IPS DF 4.7 (cell line): ENCODE results near the gene DMGDH.

Experiments
- DNase-seq: peaks from one replicate; pipeline ENCODE4 v3.0.0-alpha.2; 2013; ENCODE audit warnings: low spot score; ENCODE audit errors: extremely low read depth

DMGDH gene

DNA sequence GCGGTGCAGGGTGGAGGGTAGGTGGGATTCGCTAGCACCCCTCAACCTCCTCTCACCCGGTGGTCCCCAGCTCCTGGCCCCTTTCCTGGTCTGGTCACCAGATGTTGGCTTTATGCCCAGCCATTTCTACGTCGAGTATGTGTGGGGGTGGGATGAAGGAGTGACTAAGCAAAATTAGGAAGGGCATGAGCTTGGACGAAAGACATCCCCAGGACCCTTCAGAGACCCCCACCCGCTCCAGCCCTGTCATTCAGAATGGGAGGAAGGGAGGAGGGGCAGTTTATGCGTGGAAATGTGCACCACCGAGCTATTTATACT is 835 bp upstream of the DMGDH start:
- no peak for DNase-seq

DNA sequence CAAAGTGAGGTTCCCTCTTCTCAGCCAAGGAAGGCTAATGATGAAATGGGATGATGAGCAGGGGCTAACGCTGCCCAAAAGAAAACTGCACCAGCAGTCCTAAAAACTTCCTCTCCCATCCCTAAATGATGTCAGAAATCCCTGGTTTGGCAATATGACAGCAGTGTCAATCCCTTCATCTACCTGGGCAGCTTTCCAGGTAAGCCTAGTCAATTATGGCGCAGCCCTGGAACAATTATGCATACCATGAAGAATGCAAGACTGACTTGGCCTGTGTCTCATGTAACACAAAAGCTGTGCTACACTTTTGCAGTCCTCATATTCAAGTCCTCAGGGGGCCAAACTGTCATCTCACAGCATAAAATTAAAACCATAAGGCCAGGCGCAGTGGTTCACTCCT is 7.0 kb downstream of the DMGDH start:
- no peak for DNase-seq

DNA sequence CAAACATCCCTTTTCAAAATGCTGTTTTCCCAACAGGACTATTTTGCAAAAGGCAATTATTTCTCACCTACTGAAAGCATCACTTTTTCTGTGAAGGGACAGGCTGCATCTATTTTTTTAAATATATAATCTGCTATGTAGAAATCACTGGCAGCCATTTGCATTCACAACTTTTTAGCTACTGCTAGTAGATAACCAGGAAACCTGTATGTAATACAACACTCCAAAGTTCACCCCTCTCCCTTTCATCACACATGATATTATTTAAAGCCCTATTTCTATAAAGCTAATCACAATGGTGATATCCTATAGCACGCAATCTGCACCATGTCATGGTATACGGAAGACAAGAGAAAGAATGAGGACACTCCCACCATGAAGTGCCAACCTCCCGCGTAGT is 9.8 kb downstream of the DMGDH start:
- no peak for DNase-seq

DNA sequence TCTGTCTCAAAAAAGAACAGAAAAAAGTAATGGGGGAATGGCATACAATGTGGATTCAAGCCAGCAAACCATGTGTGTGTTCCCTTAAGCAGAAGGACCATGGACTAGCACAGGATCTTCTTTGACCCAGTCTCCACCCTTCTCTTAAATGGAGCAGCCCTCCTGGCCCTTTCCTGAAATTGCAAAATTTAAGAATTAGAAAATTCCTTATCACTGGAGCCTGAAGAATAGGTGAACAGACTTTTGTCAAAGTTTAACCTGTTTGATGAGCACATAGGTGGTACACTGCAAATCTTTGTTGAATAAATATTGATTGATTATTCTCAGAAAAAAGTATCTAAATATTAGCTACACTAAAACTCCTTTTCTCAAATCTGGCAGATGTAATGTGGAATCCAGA is 12.6 kb downstream of the DMGDH start:
- no peak for DNase-seq

DNA sequence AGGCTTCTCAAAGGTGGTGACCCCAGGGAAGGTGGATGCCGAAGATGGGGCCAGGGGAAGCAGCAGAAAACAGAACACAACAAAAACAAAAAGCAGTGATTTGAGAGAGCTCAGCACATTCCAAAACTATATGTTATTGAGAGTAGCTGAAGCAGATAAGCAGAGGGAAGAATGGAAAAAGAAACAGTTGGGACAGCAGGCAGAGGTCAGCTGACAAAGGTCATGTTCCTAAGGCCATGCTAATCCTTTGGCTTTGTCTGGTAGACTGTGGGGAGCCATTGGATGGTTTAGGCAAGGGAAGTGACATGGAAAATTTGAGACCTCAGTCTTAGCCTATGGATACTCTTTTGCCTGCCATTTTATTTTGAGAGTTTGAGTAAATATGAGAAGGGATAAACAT is 14.5 kb downstream of the DMGDH start:
- no peak for DNase-seq

DNA sequence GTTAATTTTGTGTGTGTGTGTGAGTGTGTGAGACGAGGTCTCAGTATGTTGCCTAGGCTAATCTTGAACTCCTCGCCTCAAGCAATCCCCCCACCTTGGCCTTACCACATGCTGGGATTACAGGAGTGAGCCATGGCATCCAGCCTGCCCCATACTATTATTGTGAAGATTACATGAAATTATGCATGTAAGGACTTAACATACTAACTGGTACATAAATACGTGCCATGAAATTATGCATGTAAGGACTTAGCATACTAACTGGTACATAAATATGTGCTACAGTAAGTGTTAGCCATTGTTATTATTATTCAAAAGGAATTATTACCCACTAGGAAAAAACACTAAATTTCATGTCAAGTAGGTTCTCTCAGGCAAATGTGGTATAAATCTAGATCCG is 16.2 kb downstream of the DMGDH start:
- no peak for DNase-seq

DNA sequence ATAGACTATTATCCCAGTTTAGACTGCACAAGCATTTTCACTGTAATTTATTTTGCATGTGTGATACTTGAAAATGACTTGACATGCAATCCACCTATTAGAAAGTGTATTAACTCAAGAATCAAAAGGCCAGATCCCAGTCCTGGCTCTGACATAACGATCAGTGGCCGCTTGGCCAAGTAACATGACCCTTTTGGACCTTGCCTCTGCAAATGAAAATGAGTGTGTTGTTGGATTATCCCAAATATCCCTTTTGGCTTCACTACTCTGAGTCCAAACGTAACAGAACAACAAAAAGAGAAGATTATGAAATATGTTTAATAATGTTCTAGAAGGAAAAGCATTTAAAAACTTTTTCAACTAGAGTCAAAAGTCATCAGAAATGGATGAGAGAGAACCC is 19.0 kb downstream of the DMGDH start:
- DNase-seq: no peak

DNA sequence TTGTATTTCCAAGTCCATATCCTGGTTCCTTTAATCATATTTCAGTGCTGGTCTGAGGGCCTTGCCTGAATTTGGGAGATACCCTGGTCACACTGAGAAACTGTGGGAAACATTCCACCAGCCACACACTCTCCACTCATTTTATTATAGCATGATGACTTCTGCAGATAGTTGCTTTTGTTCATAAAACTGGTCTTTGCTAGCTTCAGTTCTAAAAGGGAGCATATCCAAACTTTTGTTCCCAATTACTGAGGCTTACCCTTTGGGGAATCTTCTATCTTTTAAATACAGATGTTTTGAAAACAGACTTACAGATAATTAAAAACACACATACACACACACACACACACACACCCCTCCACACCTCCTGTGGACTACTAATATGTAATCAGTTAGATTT is 21.0 kb downstream of the DMGDH start:
- no peak for DNase-seq

DNA sequence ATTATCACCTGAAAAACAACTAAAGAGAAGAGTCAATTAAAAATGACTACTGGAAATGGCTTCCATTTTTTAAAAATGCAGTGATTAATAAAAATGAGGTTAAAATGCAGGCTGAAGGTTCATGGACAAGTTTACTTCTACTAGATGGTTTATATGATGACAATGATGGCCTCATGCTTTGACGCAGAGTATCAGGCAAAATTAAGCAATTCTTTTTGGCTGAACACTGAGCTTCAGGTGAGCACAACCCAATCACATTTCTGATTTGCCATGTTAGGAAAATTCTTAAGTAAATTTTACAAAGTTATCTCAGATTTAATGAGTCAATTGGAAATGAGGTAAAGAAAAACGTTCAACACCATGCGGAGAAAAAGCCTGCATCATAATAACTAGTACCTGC is 22.3 kb downstream of the DMGDH start:
- no peak for DNase-seq

DNA sequence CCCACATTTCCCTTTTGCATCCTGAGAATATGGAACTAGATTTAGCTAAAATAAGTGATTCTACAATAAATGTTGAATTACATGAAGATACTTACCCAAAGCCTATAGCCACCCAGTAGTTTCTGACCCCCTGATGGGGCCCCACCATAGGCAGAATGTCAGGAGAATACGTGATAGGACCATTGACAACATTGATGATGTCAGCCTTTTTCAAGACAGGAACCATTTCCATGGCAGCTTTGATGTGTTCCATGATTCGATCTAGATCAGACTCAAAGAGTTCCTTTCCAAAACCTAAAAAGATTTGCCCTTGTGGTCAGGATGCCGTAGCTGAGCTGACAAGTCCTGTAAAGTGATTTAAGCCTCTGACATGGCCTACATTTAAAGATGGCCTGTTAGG is 27.3 kb downstream of the DMGDH start:
- no peak for DNase-seq

DNA sequence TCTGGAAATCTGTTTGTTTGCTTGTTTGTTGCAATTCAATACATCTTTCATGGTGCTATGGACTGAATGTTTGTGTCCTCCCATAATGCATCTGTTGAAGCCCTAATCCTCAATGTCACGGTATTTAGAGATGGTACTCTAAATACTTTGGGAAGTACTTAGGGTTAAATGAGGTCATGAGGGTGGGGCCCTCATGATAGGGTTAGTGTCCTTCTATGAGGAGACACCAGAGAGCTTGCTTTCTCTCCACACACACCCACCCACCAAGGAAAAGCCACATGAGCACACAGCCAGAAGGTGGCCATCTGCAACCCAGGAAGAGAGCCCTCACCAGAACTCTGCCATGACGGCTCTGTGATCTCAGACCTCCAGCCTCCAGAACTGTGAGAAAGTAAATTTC is 32.7 kb downstream of the DMGDH start:
- DNase-seq: no peak

DNA sequence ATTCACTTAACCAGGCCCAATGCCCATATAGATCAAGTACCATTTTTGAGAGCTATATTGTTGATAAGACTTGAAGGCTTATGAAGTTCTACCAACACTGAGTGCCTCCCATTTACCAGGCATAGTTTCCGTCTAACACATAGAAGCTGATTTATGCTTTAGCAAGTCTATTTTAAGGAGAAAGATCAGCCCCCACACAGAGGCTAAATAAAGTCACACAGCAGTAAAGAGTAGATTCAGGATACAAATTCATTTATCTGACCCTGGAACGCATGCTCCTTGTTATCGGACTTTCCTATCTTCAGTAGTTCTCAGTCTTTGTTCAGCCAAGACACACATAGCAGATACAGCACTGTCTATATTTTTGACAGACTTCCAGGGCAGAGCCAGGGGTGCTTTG is 34.2 kb downstream of the DMGDH start:
- no peak for DNase-seq

DNA sequence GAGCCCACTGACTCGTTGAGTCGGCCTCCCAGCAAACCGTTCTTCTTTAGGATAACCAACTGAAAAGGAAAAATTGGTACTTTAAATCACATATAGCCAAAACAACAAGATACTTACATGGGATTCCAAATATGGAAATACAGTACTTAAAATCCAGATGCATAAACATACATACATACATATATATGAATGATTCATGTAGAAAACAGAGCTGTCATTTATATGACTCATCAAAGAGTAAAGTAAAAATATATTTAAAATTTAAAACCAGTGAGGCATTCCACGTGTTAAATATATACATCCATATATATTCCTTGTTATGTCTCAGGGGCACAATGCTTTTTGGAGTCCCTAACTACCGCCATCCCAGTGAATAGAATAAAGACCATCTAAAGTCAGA is 36.7 kb downstream of the DMGDH start:
- DNase-seq: no peak

DNA sequence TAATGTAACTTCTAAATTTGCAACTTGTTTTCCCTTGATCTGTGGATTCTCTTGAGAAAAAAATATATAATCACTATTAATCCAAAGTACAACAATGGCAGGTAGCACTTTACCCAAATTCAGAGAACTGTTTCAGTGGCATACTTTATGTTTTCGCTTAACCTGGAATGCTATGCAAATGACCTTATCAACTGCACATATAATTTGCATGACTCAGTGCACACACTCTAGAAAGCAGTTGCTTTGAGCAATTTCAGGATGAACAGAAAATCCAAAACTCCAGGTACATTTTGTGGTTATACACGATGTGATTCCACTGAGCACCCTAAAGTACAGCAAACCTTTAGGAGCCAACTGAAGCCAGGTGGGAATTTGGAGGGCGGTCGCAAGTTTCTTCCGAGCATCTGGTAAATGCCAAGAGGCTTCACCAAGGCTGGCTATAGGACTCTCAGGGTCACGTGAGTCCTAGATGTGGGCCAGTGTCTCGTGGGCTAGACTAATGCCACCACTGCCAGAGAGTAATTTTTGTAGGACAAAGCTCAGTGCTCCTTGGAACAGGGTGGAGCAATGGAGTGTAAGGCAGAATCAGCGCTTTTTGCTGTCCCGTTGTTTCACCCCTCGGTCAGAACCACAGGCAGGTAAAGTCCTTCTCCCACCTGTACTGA is 37.3 kb downstream of the DMGDH start:
- no peak for DNase-seq

DNA sequence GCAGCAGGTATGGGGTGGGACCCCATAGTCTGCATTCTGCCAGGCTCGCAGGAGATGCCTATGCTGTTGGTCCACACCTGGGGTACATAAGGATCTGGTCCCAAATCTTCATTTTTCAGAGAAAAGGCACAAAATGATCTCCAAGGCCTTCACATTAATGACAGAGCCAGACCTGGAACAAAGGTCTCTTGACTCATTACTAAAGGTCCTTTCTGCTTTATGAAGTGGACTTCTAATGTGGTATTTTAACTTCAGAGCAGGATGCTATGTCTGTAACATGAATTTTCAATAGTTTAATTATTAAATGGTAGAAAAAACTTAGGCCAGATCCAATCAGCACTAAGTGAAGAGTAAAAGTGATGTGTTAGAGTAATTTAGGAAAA is 38.0 kb downstream of the DMGDH start:
- DNase-seq: no peak

DNA sequence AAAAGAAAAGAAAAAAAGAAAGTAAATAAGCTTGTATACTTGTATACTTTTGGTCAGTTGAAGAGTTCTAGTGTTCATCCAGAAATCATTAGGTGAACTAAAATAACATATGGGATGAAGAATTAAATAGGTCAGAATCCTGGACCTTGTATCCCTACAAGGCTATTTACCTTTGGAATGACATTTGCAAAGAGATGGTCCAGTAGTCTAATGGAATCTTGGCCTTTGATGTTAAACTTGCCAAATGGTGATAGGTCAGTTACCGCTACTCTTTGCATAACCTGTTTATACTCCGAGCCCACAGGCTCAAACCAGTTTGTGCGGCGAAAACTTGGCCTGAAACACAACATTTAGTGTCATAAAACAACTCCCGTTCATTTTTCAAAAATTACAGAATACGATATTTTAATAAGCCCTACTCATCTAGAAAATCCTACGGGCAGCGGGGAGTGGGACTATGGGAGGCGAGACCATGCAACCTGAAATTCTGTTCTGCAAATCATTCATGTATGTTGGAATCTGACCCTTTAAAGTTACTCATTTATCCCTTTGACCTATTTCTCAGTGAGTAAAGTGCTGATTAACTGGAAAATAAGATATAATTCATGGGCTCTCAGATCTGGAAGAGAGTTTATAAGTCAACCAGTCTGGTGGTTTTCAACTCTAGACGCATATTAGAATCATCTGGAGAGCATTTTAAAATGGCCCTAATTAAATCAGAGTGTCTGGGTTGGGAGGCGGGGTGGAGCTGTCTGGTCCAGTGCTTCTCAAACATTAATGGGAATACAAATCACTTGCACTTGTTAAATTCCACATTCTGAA is 38.6 kb downstream of the DMGDH start:
- no peak for DNase-seq

DNA sequence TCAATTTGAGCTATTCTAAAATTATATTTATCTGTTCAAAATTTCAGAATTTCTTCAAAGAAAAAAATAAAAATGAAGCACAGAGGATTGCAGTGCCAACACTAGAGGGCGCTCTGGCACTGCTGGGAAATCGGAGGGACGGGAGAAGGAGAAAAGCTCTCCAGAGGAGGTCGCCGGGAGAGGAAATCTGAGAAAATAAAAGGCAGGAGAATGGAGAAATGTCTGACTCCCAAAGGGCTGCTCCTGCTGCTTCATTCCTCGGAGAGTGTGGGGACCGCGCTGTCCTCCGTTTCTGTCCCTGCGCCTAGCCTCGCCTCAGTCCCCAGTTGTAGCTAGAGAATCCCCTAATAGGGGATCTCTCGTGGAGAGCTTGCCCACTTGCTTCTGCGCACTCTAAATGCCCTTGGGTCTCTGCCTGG is 44.4 kb downstream of the DMGDH start:
- DNase-seq: peak; percentile 14

DNA sequence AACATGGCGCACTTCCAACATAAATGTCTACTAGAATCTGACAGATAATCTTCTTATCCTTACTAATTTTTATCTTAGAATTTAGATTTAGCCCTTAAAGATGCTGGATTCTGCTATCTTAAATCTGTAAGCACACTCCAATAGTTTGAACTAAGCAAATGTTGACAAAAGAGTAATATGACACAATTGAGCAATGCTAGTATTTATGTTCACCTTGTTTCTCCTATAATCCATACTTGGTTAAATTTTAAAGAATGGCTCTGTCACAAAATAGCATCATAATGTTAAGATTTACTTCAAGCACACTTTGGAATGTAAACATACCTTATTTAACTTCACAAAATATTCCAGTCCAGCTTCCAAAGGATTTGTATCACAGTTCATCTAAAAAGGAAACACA is 45.5 kb downstream of the DMGDH start:
- DNase-seq: no peak

DNA sequence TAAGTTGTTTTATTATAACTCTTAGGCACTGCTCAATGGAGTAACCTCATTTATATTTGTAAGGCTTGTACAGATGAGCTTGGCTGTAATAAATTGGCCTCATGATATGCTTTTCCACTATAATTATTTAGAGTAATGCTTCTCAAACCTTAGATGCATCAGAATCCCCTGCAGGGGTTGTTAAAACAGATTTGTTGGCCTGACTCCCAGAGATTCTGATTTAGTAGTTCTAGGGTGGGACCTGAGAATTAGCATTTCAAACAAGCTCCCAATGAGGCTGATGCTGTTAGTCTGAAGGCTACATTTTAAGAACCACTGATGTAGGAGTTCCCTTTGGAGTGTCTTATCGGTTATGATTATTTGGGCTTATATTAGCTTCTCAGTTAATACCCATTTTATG is 46.1 kb downstream of the DMGDH start:
- no peak for DNase-seq

DNA sequence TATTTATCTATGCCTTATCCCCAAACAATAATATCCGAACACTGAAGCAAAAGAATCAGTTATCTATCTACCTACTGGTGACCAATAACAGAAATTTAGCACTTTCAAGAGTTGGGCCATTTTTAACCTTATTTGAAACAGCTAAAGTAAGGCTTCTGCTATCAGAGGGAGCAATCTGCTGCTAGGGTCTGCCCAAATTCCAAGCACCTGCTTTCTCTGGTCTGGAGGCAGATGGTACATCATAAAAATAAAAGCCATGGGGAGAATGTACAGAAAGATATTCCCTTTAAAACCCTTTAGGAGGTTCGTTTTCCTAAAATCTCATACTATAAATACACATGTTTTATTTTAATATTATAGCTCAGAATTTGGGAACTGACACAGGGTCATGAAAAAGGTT is 46.7 kb downstream of the DMGDH start:
- no peak for DNase-seq

DNA sequence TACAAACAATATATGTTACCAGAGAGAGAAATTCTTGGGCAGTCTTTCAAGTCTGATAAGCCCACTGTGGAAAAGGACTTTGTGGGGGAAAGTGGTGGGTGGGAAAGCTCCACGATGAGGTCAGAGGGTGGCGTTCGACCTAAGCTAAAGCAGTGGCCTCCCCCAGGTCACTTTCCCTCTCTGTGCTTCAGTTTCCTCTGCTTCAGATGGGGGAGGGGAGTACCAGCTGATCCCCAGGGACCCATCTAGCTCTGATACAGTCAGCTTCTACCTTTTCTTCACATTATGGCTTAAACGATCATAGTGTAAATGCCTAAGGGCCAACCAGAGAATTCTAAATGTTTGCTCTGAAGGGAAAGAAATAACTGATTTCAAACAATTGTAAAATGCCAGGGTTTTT is 47.7 kb downstream of the DMGDH start:
- no peak for DNase-seq

DNA sequence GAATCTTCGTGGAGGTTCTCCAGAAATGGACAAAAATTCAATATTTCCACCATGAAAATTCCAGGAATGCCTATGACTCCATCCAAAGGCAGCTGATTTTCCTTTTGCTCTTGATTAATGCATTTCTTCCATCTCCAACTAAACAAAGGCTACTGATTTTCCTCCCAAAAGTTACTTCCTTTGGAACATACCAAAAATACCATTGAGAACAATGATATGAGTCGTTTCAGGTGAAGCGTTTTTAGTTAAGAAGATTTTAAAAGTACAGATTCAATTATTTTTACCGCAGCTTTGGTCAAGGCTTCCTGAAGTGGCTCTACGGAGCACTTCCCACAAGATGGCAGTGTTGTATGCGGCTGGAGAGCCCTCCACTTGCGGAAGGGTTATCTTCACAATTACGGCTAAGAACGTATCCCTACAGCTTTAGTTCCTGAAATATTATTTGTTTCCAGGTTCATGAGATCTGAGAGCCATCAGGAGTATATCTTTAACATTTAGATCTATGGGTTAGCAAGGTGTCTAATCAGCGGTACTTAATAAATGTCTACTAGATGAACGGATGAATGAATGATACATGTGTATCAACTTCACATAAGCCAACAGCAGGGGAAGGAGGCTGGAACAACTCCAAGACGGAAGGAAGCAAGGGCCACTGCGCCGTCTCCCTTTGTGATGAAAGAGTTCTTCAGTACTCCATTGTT is 48.5 kb downstream of the DMGDH start:
- DNase-seq: peak; percentile 49

DNA sequence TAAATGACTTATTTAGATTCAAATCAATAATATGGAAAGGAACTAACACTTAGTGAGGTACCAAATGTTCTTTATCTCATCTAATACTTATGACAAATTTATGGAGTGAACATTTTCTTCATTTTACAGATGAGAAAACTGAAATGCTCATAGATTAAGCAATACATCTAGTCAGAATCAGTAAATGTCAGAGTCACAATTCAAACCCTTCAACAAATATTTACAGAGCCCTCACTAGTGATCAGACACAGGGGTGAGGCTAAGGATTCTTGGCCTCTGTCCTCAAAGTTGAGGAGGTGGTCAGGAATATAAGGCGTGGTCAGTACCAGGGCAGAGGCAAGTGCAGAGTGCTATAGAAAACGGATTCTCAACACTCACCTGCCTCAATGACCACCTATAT is 54.8 kb downstream of the DMGDH start:
- no peak for DNase-seq
